Measurements from ENCODE around the gene MAGEA3.
"Not testable (repeated sequence)": the region's sequence is repeated elsewhere in the genome, so short reads cannot be mapped to it uniquely, and the experiment has no call there.

MAGEA3 gene

DNA sequence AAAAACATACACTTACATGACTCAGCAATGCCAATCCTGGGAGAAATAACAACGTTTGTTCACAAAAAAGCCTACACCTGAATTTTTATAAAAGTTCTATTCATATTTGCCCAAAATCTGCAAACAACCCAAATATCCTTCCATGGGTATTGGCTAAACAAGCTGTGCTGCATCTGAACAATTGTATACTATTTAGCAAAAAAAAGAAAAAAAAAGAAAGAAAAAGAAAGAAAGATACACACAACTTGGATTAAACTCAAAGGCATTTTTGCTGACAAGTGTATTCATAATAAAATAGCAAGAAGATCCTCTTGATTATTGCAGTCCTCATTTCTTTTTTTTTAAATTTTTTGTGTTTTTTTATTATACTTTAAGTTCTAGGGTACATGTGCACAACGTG, 24.5 kb upstream of the MAGEA3 start:
- no peak overlapping the region for H3K4me3 ChIP-seq (replicated peaks; ENCODE audit: low read depth, low read length)
- TF ChIP-seq, protein P1, sequence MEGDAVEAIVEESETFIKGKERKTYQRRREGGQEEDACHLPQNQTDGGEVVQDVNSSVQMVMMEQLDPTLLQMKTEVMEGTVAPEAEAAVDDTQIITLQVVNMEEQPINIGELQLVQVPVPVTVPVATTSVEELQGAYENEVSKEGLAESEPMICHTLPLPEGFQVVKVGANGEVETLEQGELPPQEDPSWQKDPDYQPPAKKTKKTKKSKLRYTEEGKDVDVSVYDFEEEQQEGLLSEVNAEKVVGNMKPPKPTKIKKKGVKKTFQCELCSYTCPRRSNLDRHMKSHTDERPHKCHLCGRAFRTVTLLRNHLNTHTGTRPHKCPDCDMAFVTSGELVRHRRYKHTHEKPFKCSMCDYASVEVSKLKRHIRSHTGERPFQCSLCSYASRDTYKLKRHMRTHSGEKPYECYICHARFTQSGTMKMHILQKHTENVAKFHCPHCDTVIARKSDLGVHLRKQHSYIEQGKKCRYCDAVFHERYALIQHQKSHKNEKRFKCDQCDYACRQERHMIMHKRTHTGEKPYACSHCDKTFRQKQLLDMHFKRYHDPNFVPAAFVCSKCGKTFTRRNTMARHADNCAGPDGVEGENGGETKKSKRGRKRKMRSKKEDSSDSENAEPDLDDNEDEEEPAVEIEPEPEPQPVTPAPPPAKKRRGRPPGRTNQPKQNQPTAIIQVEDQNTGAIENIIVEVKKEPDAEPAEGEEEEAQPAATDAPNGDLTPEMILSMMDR (IDR thresholded peaks at IDR 0.05; ENCODE audit: low read length, missing control alignments): no peak
- DNase-seq (ENCODE audit: low read depth): no peak

DNA sequence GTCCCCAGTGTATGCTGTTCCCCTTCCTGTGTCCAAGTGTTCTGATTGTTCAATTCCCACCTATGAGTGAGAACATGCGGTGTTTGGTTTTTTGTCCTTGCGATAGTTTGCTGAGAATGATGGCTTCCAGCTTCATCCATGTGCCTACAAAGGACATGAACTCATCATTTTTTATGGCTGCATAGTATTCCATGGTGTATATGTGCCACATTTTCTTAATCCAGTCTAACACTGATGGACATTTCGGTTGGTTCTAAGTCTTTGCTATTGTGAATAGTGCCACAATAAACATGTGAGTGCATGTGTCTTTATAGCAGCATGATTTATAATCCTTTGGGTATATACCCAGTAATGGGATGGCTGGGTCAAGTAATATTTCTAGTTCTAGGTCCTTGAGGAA, 23.9 kb upstream of the MAGEA3 start:
- not testable (repeated sequence) for H3K4me3 ChIP-seq (replicated peaks; ENCODE audit: low read depth, low read length); DNase-seq (ENCODE audit: low read depth)

DNA sequence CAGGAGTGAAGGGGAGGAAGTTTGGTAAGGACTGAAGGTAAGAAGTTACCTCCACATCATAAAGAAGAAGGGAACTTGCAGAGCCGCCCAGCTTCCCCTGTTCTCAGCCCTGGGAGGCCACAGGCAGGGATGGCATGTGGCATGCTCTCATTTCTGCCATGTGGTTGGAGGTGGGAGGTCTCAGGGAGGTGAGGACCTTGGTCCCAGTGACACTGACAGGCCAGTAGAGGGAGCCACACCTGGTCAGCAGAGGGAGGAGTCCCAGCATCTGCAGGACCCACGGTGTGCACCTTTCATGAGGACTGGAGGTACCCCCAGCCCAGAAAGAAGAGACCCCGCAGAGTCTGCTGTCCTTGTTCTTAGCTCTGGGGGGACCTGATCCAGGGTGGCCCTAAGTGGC, 17.6 kb upstream of the MAGEA3 start:
- not testable (repeated sequence) for H3K4me3 ChIP-seq (replicated peaks; ENCODE audit: low read depth, low read length); DNase-seq (ENCODE audit: low read depth)

DNA sequence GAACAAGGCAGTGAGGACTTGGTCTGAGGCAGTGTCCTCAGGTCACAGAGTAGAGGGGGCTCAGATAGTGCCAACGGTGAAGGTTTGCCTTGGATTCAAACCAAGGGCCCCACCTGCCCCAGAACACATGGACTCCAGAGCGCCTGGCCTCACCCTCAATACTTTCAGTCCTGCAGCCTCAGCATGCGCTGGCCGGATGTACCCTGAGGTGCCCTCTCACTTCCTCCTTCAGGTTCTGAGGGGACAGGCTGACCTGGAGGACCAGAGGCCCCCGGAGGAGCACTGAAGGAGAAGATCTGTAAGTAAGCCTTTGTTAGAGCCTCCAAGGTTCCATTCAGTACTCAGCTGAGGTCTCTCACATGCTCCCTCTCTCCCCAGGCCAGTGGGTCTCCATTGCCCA, 1.8 kb downstream of the MAGEA3 start:
- H3K4me3 ChIP-seq (replicated peaks; ENCODE audit: low read depth, low read length); DNase-seq (ENCODE audit: low read depth): not testable (repeated sequence)

DNA sequence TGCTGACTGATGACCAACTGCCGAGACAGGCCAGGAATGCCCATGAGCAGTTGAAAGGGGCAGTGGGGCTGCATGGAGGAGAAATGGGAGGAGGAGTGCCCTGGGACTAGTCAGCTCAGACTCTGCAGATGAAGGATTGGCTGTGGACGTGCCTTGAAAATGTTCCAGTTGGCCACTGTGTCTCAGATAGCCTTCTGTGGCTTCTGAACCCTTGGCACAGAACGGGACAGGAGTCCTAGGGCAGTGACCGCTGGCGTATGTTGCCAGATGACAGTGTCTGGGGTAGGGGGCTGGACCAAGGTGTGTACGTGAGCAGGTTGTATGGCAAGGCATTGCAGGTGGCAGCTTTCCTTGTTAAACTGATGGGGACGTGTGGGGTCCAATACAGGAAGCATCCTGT, 7.9 kb downstream of the MAGEA3 start:
- not testable (repeated sequence) for H3K4me3 ChIP-seq (replicated peaks; ENCODE audit: low read depth, low read length); DNase-seq (ENCODE audit: low read depth)

DNA sequence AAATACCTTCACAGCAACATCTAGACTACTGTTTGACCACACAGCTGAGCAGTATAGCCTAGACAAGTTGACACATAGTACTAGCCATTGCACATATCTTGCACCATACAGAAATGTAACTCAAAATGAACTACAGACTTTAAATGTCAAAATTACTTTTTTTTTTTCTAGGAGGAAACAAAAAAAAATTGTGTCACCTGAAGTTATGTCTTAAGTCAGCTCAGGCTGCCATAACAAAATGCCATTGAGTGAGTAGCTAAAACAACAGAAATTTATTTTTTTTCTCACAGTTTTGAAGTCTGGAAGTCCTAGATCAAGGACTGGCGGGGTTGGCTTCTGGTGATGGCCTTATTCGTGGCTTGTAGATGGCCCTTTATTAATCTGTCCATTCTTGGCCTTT, 10.6 kb downstream of the MAGEA3 start, which contains the start of gene CSAG2:
Gene CSAG2 (minus strand): TSS at position 101 of the 400 bp plus-strand sequence. CDS start 161 bp downstream, outside the sequence.
- DNase-seq (ENCODE audit: low read depth); H3K4me3 ChIP-seq (replicated peaks; ENCODE audit: low read depth, low read length): not testable (repeated sequence)

DNA sequence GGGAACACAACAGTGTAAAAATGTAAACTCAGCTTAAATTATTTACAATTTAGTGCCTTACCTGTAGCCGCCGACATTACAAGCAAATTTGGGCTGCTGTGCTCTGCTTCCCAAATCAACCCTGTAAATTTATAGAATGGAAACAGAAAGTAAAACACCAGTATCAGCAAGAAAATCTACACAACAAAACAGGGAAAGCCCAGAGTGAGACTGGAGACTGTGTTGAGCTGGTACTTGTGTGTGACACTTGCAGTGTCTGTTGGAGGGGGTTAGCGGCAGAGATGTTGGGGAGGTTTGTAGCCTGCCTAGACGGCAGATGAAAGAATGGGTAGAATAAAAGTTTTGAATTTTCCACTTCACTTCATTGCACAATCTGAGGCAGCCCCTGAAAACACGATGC, 14.6 kb downstream of the MAGEA3 start:
- DNase-seq (ENCODE audit: low read depth); H3K4me3 ChIP-seq (replicated peaks; ENCODE audit: low read depth, low read length): not testable (repeated sequence)

DNA sequence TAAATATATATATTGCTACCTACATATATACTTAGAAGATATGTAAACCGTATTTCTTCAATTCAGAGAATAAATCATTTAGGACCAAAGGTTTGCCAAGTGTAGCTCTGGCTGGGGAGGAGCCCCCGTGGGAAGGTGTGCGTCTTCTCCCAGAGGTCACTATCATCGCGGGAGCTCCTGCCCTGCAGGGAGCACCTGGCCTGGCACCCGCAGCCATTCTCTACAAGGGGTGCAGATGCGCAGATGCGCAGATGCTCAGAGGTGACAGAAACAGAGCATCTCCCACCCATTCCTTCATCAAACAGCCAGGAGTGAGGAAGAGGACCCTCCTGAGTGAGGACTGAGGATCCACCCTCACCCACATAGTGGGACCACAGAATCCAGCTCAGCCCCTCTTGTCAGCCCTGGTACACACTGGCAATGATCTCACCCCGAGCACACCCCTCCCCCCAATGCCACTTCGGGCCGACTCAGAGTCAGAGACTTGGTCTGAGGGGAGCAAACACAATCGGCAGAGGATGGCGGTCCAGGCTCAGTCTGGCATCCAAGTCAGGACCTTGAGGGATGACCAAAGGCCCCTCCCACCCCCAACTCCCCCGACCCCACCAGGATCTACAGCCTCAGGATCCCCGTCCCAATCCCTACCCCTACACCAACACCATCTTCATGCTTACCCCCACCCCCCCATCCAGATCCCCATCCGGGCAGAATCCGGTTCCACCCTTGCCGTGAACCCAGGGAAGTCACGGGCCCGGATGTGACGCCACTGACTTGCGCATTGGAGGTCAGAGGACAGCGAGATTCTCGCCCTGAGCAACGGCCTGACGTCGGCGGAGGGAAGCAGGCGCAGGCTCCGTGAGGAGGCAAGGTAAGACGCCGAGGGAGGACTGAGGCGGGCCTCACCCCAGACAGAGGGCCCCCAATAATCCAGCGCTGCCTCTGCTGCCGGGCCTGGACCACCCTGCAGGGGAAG, 15.5 kb downstream of the MAGEA3 start, which contains the start of gene MAGEA2B:
Gene MAGEA2B (plus strand): TSS at position 814 of the 973 bp plus-strand sequence. CDS start 2,479 bp downstream, outside the sequence.
- DNase-seq (ENCODE audit: low read depth); H3K4me3 ChIP-seq (replicated peaks; ENCODE audit: low read depth, low read length): not testable (repeated sequence)

DNA sequence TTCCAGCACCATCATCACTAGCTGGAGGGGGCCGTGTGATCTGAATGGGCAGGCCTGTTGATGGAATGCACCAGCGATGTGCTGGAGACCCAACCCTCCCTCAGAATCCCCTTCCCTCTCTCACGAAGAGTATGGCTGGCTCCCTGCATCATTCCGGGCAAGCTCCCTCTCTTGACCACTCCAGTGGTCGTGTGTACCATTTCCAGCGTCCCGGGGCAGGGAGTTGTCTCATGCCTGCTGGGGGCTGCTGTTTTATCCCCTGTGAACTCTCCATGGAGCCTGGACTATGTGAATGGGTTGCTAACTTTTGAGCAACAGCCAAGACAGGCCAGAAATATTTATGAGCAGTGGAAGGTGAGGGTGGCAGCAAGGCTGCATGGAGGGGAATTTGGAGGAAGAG, 26.8 kb downstream of the MAGEA3 start:
- no peak for DNase-seq (ENCODE audit: low read depth)
- TF ChIP-seq, protein P1 (IDR thresholded peaks at IDR 0.05; ENCODE audit: low read length, missing control alignments): no peak
- H3K4me3 ChIP-seq (replicated peaks; ENCODE audit: low read depth, low read length): no peak overlapping the region

DNA sequence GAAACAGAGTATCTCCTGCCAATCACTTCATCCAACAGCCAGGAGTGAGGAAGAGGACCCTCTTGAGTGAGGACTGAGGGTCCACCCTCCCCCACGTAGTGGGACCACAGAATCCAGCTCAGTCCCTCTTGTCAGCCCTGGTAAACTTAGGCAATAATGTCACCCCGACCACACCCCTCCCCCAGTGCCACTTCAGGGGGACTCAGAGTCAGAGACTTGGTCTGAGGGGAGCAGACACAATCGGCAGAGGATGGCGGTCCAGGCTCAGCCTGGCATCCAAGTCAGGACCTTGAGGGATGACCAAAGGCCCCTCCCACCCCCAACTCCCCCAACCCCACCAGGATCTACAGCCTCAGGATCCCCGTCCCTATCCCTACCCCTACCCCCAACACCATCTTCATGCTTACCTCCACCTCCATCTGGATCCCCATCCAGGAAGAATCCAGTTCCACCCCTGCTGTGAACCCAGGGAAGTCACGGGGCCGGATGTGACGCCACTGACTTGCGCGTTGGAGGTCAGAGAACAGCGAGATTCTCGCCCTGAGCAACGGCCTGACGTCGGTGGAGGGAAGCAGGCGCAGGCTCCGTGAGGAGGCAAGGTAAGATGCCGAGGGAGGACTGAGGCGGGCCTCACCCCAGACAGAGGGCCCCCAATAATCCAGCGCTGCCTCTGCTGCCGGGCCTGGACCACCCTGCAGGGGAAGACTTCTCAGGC, 34.8 kb downstream of the MAGEA3 start, which contains the start of the genes CSAG1 and MAGEA12:
Gene CSAG1 (minus strand): TSS at position 461 of the 715 bp plus-strand sequence. CDS start 1,261 bp downstream, outside the sequence.
Gene MAGEA12 (plus strand): TSS at position 497 of the 715 bp plus-strand sequence. CDS start 2,405 bp downstream, outside the sequence.
- H3K4me3 ChIP-seq (replicated peaks; ENCODE audit: low read depth, low read length): no peak within 1 kb of the TSS
- no peak for DNase-seq (ENCODE audit: low read depth)
- TF ChIP-seq, protein P1 (IDR thresholded peaks at IDR 0.05; ENCODE audit: low read length, missing control alignments): no peak

DNA sequence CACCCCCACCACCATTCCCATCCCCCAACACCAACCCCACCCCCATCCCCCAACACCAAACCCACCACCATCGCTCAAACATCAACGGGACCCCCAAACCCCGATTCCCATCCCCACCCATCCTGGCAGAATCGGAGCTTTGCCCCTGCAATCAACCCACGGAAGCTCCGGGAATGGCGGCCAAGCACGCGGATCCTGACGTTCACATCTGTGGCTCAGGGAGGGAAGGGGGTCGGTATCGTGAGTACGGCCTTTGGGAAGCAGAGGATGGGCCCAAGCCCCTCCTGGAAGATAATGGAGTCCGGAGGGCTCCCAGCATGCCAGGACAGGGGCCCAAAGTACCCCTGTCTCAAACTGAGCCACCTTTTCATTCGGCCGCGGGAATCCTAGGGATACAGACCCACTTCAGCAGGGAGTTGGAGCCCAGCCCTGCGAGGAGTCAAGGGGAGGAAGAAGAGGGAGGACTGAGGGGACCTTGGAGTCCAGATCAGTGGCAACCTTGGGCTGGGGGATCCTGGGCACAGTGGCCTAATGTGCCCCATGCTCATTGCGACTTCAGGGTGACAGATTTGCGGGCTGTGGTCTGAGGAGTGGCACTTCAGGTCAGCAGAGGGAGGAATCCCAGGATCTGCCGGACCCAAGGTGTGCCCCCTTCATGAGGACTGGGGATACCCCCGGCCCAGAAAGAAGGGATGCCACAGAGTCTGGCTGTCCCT, 35.7 kb downstream of the MAGEA3 start:
- DNase-seq (ENCODE audit: low read depth); H3K4me3 ChIP-seq (replicated peaks; ENCODE audit: low read depth, low read length): not testable (repeated sequence)
